ENCODE measurements around the gene PROB1.
"Not testable (repeated sequence)": the region's sequence is repeated elsewhere in the genome, so short reads cannot be mapped to it uniquely, and the experiment has no call there.

PROB1 gene

DNA sequence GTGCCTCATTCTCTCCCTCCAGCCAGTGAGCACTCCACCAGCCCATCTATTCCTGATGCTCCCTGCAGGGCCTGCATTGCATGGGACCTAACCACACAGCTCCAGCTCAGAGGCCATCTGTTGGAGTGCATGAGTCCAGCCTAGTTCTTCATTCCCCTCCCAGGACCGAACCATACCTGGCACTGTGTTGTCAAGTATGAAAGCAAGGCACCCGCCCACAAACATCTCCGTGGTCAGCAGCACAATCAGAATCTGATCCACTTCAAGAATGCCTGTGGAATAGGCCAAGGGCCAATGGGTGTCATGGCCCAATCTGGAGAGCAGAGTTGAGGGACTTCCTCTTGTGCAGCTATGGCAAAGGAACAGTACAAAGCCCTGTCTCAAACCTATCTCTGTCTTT lies 17.7 kb downstream of the PROB1 start:
- DNase-seq = no peak

DNA sequence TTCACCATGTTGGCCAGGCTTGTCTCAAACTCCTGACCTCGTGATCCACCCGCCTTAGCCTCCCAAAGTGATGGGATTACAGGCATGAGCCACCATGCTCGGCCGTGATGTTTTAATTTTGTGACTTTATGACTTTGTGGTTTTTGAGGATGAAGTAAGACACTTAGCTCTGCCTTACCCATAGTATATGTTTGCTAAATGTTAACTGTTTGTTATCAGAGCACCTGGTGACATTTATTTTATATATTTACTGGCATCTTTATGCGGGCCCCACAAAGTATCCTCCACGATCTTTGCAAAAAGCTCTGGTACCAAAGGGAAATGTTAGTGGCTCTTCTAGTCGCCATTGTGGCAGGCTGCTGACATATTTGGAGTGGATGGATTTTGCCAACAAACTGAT lies 18.5 kb downstream of the PROB1 start:
- DNase-seq = no peak

DNA sequence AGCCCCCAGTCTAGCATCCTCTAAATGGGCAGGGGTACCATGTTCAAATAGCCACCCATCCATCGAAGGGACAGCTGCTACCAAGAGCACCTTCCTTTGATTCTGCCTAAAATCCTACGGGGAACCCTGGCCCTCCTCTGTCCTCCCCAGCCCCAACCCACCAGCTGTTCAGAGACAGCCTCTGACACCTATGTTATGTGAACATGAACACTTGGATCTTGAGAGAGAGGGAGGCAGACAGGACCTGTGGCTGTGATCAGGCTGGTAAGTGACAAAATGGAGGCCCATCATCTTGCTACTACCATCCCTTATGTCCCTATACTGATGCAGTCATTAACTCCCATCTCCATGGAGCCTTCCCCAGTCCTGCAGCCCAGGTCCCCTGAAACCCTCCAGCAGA lies 20.0 kb downstream of the PROB1 start:
- DNase-seq = no peak

- DNase-seq = no peak
These were observed 23.1 kb downstream of the PROB1 start for GRCh38 chr5:139371482-139372435.

- no peak for DNase-seq
These were observed 25.7 kb downstream of the PROB1 start for GRCh38 chr5:139369181-139369580.

GRCh38 chr5:139368613-139369012 lies 26.3 kb downstream of the PROB1 start:
- no peak for DNase-seq

DNA sequence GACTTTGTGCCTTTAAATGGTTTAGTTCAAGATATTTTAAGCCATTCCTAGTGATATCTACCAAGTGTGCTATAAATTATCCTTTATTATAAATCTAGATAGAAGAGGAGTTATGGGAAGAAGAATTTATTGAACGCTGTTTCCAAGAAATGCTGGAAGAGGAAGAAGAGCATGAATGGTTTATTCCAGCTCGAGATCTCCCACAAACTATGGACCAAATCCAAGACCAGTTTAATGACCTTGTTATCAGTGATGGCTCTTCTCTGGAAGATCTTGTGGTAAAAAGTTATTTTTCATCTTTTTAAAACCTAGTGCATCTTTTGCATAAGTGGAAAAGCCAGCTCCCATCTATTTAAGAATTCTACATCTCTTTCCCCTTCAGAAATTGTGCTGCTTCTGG lies 30.4 kb downstream of the PROB1 start:
- DNase-seq = no peak

- no peak for DNase-seq
These were observed 31.0 kb downstream of the PROB1 start for GRCh38 chr5:139363937-139364336.

- DNase-seq = no peak
These were observed 33.0 kb downstream of the PROB1 start for GRCh38 chr5:139361835-139362429.

- no peak for DNase-seq
These were observed 34.5 kb downstream of the PROB1 start for GRCh38 chr5:139360384-139360783.

GRCh38 chr5:139358064-139358463 lies 36.8 kb downstream of the PROB1 start:
- no peak for DNase-seq

- DNase-seq = not testable (repeated sequence)
These were observed 39.0 kb downstream of the PROB1 start for GRCh38 chr5:139355900-139356299.

DNA sequence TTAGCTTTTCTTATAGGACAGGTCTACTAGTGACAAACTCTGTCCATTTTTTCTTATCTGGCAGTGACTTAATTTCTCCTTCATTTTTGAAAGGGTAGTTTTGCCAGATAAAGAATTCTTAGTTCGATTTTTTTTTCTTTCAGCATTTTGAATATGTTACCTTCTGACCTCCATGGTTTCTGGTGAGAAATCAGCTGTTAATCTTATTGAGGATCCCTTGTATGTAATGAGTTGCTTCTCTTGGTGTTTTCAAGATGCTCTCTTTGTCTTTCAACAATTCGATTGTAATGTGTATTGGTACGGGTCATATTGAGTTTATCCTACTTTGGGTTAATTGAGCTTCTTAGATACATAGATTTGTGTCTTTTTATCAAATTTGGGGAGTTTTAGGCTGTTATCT lies 40.7 kb downstream of the PROB1 start:
- DNase-seq = no peak

DNA sequence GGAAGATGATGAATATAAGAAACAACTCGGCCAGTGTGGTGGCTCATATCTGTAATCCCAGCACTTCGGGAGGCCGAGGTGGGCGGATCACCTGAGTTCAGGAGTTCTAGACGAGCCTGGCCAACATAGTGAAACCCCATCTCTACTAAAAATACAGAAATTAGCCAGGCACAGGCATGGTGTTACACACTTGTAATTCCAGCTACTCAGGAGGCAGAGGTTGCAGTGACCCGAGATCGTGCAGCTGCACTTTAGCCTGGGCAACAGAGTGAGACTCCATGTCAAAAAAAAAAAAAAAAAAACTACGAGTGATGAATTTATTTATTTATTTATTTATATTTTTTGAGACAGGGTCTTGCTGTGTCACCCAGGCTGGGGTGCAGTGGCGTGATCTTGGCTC lies 47.0 kb downstream of the PROB1 start:
- DNase-seq = not testable (repeated sequence)

DNA sequence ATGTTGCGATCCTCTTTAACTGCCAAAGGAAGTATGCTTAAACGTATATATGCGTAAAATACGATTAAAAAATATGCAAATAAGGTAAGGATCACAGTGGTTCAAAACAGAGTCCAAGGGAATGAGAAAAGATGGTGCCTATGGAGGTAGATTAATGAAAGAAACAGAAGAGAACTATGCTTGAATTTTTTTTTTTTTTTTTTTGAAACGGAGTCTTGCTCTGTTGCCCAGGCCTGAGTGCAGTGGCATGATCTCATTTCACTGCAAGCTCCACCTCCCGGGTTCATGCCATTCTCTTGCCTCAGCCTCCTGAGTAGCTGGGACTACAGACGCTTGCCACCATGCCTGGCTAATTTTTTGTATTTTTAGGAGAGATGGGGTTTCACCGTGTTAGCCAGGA lies 49.5 kb downstream of the PROB1 start:
- DNase-seq = not testable (repeated sequence)

DNA sequence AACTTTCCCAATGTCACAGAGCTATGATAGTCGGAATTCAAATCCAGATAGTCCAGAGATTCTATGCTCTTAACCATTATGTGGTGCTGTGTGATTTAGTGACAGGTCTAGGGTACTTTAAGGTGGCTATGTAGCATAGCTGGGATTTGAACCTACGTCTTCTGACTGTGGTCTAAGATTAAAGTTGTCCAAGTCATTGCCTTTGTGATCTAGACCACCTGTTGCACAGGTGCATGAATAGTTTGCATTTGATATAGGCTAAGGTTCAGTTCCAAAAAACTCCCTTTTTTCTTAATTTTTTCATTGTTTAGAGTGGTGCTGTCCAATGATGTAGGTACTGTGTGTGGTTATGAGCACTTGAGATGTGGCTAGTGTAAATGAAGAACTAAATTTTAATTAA lies 50.7 kb downstream of the PROB1 start:
- no peak for DNase-seq

GRCh38 chr5:139343476-139343875 lies 51.4 kb downstream of the PROB1 start:
- DNase-seq = no peak

DNA sequence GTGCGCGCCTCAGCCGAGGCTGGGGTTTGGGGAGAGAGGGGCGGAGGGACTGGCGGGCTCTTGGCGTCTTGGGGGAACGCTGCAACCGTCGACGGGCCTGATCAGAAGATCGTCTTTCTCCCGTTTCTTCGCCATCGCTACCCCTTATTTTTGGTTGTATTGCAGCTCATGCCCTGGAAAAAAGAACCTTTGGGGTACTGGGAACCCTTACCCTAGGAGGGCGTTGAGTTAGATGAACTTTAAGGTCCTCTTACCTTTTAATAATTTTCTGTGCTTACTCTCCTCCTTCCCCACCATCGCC lies 52.5 kb downstream of the PROB1 start:
- DNase-seq = no peak

GRCh38 chr5:139341689-139342422 lies 53.0 kb downstream of the PROB1 start, which contains the start of gene PAIP2:
TSS of gene PAIP2 (plus strand) at chr5:139341854. CDS start at chr5:139363785, 21,931 bp downstream.
- DNase-seq = peak; percentile 44

GRCh38 chr5:139341187-139341688 lies 53.7 kb downstream of the PROB1 start:
- no peak for DNase-seq

Data from KG1 (cell line).